ENCODE results near the gene HGFAC.

The HGFAC gene

DNA sequence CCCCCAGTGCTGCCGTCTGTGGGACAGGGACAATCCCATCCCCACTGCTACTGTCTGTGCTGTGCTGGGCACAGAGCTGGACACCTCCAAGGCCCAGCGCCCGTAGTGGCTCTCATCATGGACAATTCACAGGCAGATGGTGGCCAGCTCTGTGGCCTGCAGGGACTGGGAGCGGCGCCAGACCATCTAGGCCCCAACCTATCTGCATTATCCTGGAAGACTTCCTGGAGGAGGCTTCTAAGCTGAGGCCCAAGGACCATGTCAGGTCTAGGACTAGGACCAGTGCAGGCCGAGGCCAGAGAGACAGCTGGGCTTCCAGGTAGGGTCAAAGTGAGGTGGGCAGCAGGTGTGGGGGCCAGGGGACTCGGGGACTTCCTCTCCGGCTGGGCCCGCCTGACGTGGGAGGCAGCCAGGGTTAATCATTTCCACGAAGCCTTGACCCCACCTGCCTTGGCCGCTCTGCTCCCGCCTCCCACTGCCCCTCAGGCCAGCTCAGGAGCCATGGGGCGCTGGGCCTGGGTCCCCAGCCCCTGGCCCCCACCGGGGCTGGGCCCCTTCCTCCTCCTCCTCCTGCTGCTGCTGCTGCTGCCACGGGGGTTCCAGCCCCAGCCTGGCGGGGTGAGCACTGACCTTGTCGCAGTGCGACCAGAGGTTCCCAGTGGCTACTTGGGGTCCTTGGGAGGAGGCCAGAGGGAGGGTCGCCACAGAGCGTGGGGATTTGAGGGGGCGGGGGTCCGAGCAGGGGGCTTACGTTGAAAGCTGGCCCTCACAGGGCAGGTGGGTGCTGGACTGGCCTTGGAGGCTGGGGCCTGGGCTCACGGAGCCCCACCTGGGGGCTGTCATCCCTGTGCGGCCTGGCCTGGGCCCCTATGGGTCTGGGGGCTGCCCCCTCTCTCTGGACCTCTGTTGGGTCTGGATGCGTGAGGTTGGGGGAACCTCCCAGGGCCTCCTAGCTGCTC lies at the start of gene HGFAC:
HGFAC (plus strand) TSS at position 468 of the 959 bp plus-strand sequence; CDS start at position 502, 34 bp downstream.
- no peak for DNase-seq (ENCODE audit: low read depth)
- TF ChIP-seq, protein P1, sequence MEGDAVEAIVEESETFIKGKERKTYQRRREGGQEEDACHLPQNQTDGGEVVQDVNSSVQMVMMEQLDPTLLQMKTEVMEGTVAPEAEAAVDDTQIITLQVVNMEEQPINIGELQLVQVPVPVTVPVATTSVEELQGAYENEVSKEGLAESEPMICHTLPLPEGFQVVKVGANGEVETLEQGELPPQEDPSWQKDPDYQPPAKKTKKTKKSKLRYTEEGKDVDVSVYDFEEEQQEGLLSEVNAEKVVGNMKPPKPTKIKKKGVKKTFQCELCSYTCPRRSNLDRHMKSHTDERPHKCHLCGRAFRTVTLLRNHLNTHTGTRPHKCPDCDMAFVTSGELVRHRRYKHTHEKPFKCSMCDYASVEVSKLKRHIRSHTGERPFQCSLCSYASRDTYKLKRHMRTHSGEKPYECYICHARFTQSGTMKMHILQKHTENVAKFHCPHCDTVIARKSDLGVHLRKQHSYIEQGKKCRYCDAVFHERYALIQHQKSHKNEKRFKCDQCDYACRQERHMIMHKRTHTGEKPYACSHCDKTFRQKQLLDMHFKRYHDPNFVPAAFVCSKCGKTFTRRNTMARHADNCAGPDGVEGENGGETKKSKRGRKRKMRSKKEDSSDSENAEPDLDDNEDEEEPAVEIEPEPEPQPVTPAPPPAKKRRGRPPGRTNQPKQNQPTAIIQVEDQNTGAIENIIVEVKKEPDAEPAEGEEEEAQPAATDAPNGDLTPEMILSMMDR (IDR thresholded peaks at IDR 0.05; ENCODE audit: insufficient read depth, low read depth, low read length, missing control alignments), result no peak
- H3K4me3 ChIP-seq (ENCODE audit: low read length), result no peak within 1 kb of the TSS

DNA sequence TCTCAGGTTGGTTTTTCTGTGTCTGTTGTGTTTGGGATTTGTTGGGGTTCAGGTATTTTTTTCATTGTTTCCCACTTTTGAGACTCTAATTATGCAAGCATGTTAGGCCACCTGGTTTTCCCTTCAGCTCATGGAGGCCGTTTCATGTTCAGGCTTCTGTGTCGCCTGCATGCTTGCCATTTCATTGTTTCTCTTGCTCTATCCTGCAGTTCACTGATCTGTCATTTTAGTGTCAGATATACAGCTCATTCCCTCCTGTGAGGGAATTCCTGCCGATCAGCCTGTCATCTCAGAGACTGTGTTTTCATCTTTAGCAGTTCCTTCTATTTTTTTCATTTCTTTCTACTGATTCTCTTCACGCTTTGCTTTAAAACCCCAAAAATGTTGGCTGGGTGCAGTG lies 49.4 kb upstream of the HGFAC start:
- no peak overlapping the region for H3K4me3 ChIP-seq (ENCODE audit: low read length)
- TF ChIP-seq, protein P1 (IDR thresholded peaks at IDR 0.05; ENCODE audit: insufficient read depth, low read depth, low read length, missing control alignments), result no peak
- DNase-seq (ENCODE audit: low read depth), result no peak

DNA sequence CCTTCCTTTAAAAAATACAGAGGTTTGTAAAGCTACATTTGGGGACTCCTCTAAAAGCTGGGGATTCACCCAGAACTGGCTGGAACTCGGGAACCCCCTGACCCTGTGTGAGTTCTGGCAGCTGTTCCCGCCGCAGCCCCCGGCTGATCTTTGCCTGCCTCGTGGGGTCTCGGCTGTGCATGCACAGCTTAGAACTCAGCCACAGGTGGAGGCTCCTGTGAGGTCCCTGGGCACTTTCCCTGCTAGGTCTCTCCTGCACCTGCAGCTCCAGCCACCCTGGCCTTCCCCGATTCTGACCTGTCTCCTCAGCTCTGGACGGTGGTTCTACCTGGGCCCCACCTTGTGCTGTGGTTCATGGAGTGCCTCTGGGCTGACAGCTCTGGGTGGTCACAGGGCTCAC lies 48.6 kb upstream of the HGFAC start:
- no peak for DNase-seq (ENCODE audit: low read depth)
- TF ChIP-seq, protein P1 (IDR thresholded peaks at IDR 0.05; ENCODE audit: insufficient read depth, low read depth, low read length, missing control alignments), result no peak
- no peak overlapping the region for H3K4me3 ChIP-seq (ENCODE audit: low read length)

DNA sequence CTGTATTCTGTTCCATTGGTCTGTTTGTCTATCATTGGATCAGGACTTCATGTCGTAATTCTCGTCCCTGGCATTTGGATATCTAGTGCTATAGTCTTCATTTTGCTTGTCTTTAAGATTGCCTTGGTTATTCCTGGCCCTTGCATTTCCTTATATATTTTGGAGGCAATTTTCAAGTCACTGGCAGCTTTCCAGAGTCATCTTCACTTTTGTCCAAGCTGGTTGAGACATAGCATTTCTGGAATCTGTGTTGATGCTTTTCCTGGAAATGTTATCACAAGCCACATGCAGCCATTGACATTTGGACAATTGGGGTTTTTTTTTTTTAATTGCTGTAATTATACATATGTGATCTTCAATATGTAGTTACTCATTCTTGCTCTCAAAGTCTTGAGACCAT lies 45.2 kb upstream of the HGFAC start:
- no peak overlapping the region for H3K4me3 ChIP-seq (ENCODE audit: low read length)
- TF ChIP-seq, protein P1 (IDR thresholded peaks at IDR 0.05; ENCODE audit: insufficient read depth, low read depth, low read length, missing control alignments), result no peak
- DNase-seq (ENCODE audit: low read depth), result no peak

DNA sequence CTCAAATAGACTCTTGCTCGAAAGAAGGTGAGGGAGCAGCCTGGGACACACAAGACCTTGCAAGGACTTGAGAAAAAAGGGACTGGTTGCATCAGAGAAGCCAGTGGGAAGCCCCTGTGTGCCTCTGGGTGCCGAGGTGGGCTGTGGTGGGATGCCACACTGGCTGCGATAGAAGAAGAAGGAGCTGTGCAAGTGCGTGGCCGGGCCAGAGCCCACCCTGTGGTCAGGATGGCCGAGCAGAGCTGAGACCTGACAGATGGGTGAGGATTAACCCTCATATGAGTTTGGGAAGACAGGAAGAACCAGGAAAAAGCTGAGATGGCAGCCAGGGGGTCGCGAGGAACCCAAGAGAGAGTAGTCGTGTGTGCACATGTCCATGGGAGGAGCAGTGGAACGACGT lies 44.6 kb upstream of the HGFAC start:
- TF ChIP-seq, protein P1 (IDR thresholded peaks at IDR 0.05; ENCODE audit: insufficient read depth, low read depth, low read length, missing control alignments), result no peak
- DNase-seq (ENCODE audit: low read depth), result no peak
- no peak overlapping the region for H3K4me3 ChIP-seq (ENCODE audit: low read length)

DNA sequence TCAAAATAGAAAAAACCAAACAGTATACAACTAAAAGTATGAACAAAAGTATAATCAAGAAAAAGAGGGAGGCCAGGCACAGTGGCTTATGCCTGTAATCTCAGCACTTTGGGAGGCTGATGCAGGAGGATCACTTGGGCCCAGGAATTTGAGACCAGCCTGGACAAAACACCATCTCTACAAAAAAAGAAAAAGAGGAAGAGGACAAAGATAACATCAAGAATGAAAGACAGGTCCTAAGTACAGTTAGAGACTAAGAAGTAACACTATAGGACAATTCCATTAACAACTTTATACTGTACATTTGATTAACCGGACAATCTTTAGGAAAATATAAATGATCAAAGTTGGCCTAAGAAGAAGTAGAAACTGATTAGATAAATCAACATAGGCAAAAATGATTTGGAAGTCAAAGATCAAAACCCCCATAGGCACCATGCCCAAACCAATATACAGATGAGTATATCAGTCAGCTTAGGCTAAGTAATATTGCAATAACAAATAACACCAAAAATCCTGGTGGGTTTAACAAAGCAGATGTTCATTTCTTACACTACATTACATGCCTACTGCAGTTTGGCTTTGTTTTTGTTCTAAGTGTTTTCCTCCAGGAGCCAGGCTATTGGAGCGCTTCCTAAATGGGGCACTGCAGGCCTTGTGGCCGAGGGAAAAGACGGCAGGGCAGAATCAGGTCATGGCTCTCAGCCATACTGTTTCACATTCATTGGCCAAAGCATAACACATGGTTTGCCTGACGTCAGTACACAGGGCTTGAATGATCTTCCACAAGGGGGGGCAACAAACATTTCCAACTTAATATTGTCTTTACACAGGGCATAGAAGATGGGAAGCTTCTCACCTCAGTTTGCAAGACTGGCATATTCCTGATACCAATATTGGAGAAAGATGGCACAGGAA lies 42.2 kb upstream of the HGFAC start:
- peak; percentile 28 for DNase-seq (ENCODE audit: low read depth)
- TF ChIP-seq, protein P1 (IDR thresholded peaks at IDR 0.05; ENCODE audit: insufficient read depth, low read depth, low read length, missing control alignments), result no peak
- no peak overlapping the region for H3K4me3 ChIP-seq (ENCODE audit: low read length)

All from epithelial cell of esophagus (primary cell).